NCI-H2107 (cell line): ENCODE data around the gene CEP350.
A peak's percentile ranks its signal among the peaks of the same experiment; 100 is the strongest.

ENCODE experiments used
- DNase-seq: peaks from one replicate; lab custom pipeline; 2025; lab: John Stamatoyannopoulos, UW

Gene CEP350, protein sequence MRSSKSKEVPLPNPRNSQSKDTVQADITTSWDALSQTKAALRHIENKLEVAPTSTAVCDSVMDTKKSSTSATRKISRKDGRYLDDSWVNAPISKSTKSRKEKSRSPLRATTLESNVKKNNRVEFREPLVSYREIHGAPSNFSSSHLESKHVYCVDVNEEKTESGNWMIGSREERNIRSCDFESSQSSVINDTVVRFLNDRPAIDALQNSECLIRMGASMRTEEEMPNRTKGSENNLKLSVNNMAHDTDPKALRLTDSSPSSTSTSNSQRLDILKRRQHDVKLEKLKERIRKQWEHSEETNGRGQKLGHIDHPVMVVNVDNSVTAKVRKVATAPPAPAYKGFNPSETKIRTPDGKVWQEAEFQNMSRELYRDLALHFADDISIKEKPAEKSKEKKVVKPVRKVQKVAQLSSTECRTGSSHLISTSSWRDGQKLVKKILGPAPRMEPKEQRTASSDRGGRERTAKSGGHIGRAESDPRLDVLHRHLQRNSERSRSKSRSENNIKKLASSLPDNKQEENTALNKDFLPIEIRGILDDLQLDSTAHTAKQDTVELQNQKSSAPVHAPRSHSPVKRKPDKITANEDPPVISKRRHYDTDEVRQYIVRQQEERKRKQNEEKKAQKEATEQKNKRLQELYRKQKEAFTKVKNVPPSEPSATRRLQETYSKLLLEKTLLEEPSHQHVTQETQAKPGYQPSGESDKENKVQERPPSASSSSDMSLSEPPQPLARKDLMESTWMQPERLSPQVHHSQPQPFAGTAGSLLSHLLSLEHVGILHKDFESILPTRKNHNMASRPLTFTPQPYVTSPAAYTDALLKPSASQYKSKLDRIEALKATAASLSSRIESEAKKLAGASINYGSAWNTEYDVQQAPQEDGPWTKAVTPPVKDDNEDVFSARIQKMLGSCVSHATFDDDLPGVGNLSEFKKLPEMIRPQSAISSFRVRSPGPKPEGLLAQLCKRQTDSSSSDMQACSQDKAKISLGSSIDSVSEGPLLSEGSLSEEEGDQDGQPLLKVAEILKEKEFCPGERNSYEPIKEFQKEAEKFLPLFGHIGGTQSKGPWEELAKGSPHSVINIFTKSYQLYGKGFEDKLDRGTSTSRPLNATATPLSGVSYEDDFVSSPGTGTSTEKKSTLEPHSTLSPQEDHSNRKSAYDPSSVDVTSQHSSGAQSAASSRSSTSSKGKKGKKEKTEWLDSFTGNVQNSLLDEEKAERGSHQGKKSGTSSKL (N-terminal part only)

GRCh38 chr1:179954493-179955286, at the start of gene CEP350:
Gene CEP350, plus strand, starts transcription at chr1:179954810. Its CDS starts 31,372 bp downstream, at chr1:179986182.
- peak; percentile 98 for DNase-seq

- no peak for DNase-seq
These were observed 43.7 kb upstream of the CEP350 start for GRCh38 chr1:179910934-179911333.

GRCh38 chr1:179911812-179912211, 42.8 kb upstream of the CEP350 start:
- DNase-seq: no peak

DNA sequence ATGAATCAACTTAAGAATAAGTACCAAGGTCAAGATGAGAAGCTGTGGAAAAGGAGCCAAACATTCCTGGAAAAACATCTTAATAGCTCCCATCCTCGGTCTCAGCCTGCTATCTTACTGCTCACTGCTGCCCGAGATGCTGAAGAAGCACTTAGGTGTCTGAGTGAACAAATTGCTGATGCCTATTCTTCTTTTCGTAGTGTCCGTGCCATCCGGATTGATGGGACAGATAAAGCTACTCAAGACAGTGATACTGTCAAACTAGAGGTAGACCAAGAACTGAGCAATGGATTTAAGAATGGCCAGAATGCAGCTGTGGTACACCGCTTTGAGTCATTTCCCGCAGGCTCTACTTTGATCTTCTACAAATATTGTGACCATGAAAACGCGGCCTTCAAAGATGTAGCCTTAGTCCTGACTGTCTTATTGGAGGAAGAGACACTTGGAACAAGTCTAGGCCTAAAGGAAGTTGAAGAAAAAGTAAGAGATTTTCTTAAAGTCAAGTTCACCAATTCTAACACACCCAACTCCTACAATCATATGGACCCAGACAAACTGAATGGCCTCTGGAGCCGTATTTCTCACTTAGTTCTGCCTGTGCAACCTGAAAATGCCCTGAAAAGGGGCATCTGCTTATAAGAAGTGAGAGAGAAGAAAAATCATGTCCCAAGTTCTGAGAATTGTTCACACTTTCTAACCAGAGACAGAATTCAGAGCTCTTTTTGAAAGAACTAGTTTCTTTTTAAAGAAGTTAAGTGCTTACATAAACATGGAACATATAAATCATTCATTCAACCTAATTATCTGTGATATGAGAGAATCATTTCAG, 36.8 kb upstream of the CEP350 start:
- no peak for DNase-seq

DNA sequence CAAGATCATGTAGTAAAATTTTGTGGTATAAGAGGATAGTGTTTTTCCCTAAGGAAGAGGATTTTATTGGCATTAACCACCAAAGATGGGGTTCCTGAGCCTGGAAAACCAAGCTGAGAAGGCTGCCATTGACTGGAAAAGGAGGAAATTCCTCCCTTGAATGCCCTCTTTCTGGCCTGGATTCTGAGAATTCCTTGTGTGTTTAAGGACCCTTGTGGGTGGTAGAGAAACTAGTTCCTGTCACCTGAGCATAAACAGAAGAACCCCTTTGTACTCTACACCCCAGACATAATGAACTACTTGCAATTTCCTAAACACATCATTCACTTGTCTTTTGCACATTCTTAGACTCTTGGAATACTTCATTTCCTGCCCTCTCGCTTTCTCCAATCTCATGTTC, 33.1 kb upstream of the CEP350 start:
- no peak for DNase-seq

- no peak for DNase-seq
These were observed 32.4 kb upstream of the CEP350 start for GRCh38 chr1:179921981-179922872.

- DNase-seq: no peak
These were observed 31.6 kb upstream of the CEP350 start for GRCh38 chr1:179923029-179923428.

DNA sequence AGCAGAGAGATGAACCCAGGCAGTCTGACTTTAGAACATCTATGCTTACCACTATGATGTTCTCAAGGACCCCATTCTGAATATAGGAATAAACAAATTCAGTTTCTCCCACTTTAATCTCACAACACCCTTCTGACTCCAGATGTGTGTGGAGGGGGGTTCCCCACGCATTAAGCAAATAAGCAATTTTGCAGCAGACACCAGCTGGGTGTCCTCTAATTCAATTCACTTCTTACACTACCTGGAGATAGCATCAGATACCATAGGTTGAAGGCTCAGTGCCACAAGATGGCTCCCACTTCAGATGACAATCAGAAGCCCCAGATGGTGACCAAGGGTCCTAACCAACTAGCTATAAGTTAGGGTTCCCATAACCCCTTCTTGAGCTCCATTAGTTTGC, 30.3 kb upstream of the CEP350 start:
- DNase-seq: no peak

DNA sequence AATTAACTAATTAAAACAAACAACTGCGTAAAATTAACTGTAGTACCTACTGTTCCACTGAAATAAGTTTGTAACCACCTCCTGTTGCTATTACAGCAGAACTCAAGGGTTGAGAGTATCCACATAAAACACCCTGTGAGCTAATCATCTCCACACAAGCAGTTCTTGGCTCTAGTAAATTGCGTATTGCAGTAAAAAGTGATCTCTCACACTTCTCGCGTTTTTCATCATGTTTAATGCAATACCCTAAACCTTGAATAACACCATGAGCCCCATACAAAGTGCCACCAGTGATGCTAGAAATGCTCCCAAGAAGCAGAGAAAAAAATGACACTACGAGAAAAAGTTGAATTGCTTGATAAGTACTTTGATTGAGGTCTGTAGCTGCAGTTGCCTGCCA, 29.3 kb upstream of the CEP350 start:
- no peak for DNase-seq

DNA sequence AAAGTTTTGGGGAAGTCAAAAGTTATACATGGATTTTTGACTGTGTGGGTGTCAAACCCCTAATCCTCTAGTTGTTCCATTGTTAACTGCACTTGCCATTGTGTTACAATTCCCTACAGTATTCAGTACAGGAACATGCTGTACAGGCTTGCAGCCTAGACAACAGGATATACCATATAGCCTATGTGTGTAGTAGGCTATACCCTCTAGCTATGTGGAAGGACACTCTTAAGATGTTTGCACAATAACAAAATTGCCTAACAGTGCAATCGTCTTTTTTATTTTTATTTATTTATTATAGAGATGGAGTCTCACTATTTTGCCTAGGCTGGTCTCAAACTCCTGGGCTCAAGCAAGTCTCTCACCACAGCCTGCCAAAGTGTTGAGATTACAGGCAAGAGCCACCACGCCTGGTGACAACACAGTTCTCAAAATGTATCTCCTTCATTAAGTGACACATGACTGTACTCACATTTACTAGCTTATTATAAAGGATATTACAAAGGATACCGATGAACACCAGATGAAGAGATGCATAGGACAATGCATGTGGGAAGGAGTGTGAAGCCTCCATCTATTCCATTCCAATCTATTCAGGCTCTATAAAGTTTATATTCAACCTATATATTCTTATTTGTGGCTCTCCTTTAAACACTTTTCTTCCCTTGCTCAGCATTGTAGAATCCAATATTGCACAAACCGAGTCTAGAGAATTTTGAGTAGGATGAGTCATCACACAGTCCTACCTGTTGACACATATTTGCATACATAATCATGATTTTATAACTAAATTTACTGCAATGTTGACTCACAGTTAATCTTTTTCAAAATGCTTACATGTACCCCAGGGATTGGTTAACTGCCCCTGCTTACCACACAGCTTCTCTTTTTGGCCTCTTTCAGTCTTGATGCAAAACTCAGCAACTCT, 28.4 kb upstream of the CEP350 start:
- DNase-seq: no peak

- DNase-seq: no peak
These were observed 27.8 kb upstream of the CEP350 start for GRCh38 chr1:179926850-179927205.

GRCh38 chr1:179929955-179930798, 24.4 kb upstream of the CEP350 start:
- DNase-seq: no peak

DNA sequence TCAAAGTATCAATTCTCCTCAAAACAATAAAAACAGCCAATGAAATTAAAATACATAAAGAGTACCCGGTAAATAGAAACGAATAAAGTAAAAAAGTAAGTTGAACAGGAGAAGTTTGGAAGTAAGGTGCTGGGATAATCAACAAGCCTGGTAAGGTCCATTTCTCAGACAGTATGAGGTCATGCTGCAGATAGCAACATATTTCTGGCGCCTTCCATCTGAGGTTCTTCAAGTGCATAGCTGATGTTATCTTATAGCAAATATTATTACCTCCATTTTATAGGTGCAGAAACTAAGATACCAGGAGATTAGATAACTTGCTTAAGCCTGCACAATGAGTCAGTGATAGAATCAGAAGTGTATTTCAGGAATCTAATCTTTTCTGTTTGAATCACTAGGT, 23.7 kb upstream of the CEP350 start:
- DNase-seq: no peak

DNA sequence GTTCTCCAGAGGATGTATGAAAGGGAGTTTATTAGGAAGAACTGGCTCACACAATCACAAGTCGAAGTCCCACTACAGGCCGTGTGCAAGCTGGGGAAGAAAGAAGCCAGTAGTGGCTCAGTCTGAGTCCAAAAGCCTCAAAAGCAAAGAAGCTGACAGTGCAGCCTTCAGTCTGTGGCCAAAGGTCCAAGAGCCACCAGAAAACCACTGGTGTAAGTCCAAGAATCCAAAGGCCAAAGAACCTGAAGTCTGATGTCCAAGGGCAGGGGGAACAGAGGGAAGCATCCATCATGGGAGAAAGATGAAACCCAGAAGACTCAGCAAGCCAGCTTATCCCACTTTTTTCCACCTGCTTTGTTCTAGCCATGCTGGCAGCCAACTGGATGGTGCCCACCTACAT, 21.4 kb upstream of the CEP350 start:
- DNase-seq: no peak

DNA sequence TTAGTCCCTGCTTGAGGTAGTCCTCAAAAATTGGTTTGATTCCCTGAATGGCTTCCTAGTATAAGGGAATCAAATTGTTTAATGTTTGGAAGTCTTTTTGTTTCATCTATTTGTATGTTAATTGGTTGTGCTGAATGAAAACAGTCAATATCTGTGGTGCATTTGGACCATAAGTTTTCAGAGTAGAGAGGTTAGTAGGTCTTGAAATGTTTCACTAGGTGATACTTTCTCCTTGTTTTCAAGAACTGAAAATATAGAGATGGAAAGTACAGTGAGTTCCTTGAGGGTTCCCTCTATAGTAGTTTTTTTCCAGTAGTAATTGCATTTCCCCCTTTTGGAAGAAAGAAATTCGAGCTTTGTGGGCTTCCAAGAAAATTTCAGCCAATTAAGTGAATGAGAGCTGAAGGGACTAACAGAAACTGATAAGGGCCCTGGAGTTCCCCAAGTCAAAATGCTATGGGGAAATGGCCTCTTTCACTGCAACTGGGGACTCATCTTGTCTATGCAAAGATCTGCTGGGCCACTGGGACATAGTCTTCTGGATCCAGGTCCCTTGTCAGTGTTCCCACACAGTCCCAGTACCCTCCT, 18.6 kb upstream of the CEP350 start:
- no peak for DNase-seq

DNA sequence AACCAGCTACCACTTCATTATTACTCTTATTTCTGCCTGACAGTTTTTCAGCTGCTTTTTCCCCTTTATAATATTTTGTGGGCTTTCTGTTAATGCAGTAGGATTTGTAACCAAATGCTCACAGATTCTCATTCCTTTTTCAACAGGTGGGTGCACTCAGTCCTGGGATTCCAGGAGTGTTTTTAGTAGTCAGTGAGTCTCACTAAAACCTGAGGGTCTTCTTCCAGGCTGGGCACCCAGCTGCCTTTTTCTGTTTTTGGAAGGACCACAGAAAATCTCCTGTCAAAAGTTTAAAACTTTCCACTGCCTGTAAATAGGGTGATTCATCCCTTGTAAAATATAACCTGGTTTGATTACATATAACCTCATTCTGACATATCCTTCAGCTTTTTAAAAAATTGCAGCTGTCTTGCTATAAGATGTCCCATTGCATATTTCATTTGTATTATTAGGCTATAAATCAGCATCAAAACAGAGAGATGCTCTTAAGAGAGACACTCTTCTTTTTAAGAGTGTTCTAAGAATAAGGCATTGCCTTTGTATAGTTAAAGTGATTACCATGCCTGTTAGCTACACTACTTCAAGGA, 16.8 kb upstream of the CEP350 start:
- DNase-seq: no peak

- DNase-seq: peak; percentile 3
These were observed 15.9 kb upstream of the CEP350 start for GRCh38 chr1:179938752-179939151.
